DND-41 (cell line): ENCODE data around the gene MAST4.

Source experiments
- EZH2 ChIP-seq: IDR thresholded peaks from 3 replicates; pipeline ENCODE4 v1.6.1; 2012; ENCODE audit warnings: borderline replicate concordance, low read depth, mild to moderate bottlenecking, moderate library complexity, low read length, inconsistent platforms; ENCODE audit not compliant: severe bottlenecking
- TF ChIP-seq, protein P1 (sequence below): IDR thresholded peaks from 2 replicates; pipeline ENCODE4 v1.5.1; 2012; ENCODE audit warnings: borderline replicate concordance, low read length, moderate library complexity, mild to moderate bottlenecking; ENCODE audit not compliant: poor library complexity, severe bottlenecking; ENCODE audit errors: extremely low read depth

DNA sequence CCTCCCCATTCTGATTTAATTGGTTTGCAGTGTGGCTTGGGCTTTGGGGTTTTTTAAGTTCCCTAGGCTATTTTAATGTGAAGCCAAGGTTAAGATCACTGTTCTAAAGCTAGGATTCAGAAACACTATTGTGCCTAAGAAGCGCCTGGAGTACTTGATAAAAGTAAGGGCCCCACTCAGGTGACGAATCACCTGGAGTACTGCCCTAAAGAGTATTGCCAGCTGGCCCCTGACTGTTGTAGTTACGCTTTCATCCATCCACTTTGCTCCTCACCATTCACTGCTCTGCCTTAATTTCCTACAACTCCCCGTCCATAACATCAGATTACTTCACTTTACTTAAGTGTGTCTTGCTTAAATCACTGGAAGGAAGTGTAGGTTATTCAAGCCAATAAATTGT, 481.1 kb downstream of the MAST4 start:
- TF ChIP-seq, protein P1, sequence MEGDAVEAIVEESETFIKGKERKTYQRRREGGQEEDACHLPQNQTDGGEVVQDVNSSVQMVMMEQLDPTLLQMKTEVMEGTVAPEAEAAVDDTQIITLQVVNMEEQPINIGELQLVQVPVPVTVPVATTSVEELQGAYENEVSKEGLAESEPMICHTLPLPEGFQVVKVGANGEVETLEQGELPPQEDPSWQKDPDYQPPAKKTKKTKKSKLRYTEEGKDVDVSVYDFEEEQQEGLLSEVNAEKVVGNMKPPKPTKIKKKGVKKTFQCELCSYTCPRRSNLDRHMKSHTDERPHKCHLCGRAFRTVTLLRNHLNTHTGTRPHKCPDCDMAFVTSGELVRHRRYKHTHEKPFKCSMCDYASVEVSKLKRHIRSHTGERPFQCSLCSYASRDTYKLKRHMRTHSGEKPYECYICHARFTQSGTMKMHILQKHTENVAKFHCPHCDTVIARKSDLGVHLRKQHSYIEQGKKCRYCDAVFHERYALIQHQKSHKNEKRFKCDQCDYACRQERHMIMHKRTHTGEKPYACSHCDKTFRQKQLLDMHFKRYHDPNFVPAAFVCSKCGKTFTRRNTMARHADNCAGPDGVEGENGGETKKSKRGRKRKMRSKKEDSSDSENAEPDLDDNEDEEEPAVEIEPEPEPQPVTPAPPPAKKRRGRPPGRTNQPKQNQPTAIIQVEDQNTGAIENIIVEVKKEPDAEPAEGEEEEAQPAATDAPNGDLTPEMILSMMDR, result no peak
- TF ChIP-seq EZH2, result no peak
